ENCODE measurements around the gene MLYCD. TPM values are rescaled to one million over a fixed set of nuclear protein-coding genes. Genes with fewer than 3 reads are reported as not detected.

The MLYCD gene
- total and polyA plus RNA-seq, 2 donors (not counting 1 experiment from before 2014, with no cell fraction given), result 2.3 to 17.1 TPM

GRCh38 chr16:83961591-83961990, 62.7 kb downstream of the MLYCD start:
- intact Hi-C loops (cut with micrococcal nuclease), result no loop called here
- H3K9ac ChIP-seq (ENCODE audit: low read length), result no peak overlapping the region
- CTCF ChIA-PET, result interaction anchor here (1.4 kb wide), 1 partner anchor 102 kb away, joined by 3 read pairs; no protein-coding TSS in a partner anchor
- no peak overlapping the region for H2AFZ ChIP-seq (ENCODE audit: insufficient read depth, low read depth, low read length, poor library complexity, severe bottlenecking)
- Mint-ChIP-seq H3K4me1 (no peaks in the 10 kb centered on the region), H3K9me3 (ENCODE audit: insufficient read depth) (no peaks in the 10 kb centered on the region), H3K27me3 (no peaks in the 10 kb centered on the region), H3K4me3 (no peak overlapping the region), H3K27ac (no peak overlapping the region)
- DNase-seq, result no peak
- no peaks in the 10 kb centered on the region for H3K4me1 ChIP-seq (ENCODE audit: control insufficient read depth in 2 of 2, insufficient read depth in 2 of 2, low read length in 2 of 2)
- no peak overlapping the region for H3K27ac ChIP-seq (ENCODE audit: low read length in 2 of 2)
- TF ChIP-seq EZH2 (IDR thresholded peaks at IDR 0.05; ENCODE audit: borderline replicate concordance, insufficient read depth, low read depth, low read length, poor library complexity, severe bottlenecking), result no peak
- TF ChIP-seq, protein P1, sequence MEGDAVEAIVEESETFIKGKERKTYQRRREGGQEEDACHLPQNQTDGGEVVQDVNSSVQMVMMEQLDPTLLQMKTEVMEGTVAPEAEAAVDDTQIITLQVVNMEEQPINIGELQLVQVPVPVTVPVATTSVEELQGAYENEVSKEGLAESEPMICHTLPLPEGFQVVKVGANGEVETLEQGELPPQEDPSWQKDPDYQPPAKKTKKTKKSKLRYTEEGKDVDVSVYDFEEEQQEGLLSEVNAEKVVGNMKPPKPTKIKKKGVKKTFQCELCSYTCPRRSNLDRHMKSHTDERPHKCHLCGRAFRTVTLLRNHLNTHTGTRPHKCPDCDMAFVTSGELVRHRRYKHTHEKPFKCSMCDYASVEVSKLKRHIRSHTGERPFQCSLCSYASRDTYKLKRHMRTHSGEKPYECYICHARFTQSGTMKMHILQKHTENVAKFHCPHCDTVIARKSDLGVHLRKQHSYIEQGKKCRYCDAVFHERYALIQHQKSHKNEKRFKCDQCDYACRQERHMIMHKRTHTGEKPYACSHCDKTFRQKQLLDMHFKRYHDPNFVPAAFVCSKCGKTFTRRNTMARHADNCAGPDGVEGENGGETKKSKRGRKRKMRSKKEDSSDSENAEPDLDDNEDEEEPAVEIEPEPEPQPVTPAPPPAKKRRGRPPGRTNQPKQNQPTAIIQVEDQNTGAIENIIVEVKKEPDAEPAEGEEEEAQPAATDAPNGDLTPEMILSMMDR (IDR thresholded peaks at IDR 0.05), result no peak
- POLR2A ChIA-PET, result no interaction called here
- no peaks in the 10 kb centered on the region for H3K9me3 ChIP-seq (ENCODE audit: control extremely low read depth in 1 of 3, control insufficient read depth in 2 of 3, insufficient read depth in 1 of 3, low read length in 2 of 3)
- no peaks in the 10 kb centered on the region for H3K36me3 ChIP-seq (replicated peaks in 1 of 2; ENCODE audit: control extremely low read depth in 1 of 2, control insufficient read depth in 1 of 2, extremely low read depth in 1 of 2, insufficient read depth in 2 of 2, low read length in 1 of 2)
- 100% methylated on average over 3 of the region's 5 CpGs for WGBS (ENCODE audit: insufficient coverage)
- H3K79me2 ChIP-seq (ENCODE audit: control insufficient read depth, insufficient read depth, low read length), result no peaks in the 10 kb centered on the region
- no peak overlapping the region for H3K4me2 ChIP-seq (replicated peaks; ENCODE audit: low read depth, low read length, poor library complexity, severe bottlenecking)
- H3K27me3 ChIP-seq (replicated peaks in 1 of 4; ENCODE audit: control extremely low read depth in 1 of 4, control insufficient read depth in 3 of 4, insufficient read depth in 4 of 4, low read length in 3 of 4), result peaks cover 0 to 3% (median 0%) of the 10 kb centered on the region in 4 experiments
- ATAC-seq (ENCODE audit: low read depth), result no peak
- H4K20me1 ChIP-seq (ENCODE audit: control insufficient read depth, insufficient read depth, low read length, poor library complexity, severe bottlenecking), result no peaks in the 10 kb centered on the region
- no peak overlapping the region for H3K4me3 ChIP-seq (ENCODE audit: control extremely low read depth in 1 of 5, extremely low read depth in 1 of 5, insufficient read depth in 1 of 5, low read depth in 2 of 5, low read length in 4 of 5)

GRCh38 chr16:83963277-83964119, 64.6 kb downstream of the MLYCD start:
- Histone ChIP-seq H3K27ac (ENCODE audit: low read length in 2 of 2) (no peak overlapping the region), H3K9ac (ENCODE audit: low read length) (no peak overlapping the region), H3K79me2 (ENCODE audit: control insufficient read depth, insufficient read depth, low read length) (no peaks in the 10 kb centered on the region), H3K9me3 (ENCODE audit: control extremely low read depth in 1 of 3, control insufficient read depth in 2 of 3, insufficient read depth in 1 of 3, low read length in 2 of 3) (no peaks in the 10 kb centered on the region), H3K4me3 (ENCODE audit: control extremely low read depth in 1 of 5, extremely low read depth in 1 of 5, insufficient read depth in 1 of 5, low read depth in 2 of 5, low read length in 4 of 5) (no peak overlapping the region), H3K36me3 (replicated peaks in 1 of 2; ENCODE audit: control extremely low read depth in 1 of 2, control insufficient read depth in 1 of 2, extremely low read depth in 1 of 2, insufficient read depth in 2 of 2, low read length in 1 of 2) (no peaks in the 10 kb centered on the region), H3K4me2 (replicated peaks; ENCODE audit: low read depth, low read length, poor library complexity, severe bottlenecking) (no peak overlapping the region), H3K4me1 (ENCODE audit: control insufficient read depth in 2 of 2, insufficient read depth in 2 of 2, low read length in 2 of 2) (no peaks in the 10 kb centered on the region), H4K20me1 (ENCODE audit: control insufficient read depth, insufficient read depth, low read length, poor library complexity, severe bottlenecking) (no peaks in the 10 kb centered on the region), H3K27me3 (replicated peaks in 1 of 4; ENCODE audit: control extremely low read depth in 1 of 4, control insufficient read depth in 3 of 4, insufficient read depth in 4 of 4, low read length in 3 of 4) (peaks cover 0 to 4% (median 2%) of the 10 kb centered on the region in 4 experiments), H2AFZ (ENCODE audit: insufficient read depth, low read depth, low read length, poor library complexity, severe bottlenecking) (no peak overlapping the region)
- Mint-ChIP-seq H3K27ac (no peak overlapping the region), H3K27me3 (peaks cover 4% of the 10 kb centered on the region), H3K9me3 (ENCODE audit: insufficient read depth) (no peaks in the 10 kb centered on the region), H3K4me1 (peaks cover 2% of the 10 kb centered on the region), H3K4me3 (no peak overlapping the region)
- CTCF ChIA-PET, result interaction anchor here (1.1 kb wide), 1 partner anchor 122 kb away, joined by 3 read pairs; no protein-coding TSS in a partner anchor
- 92% methylated on average over 19 of the region's 22 CpGs for WGBS (ENCODE audit: insufficient coverage)
- POLR2A ChIA-PET, result no interaction called here
- intact Hi-C loops (cut with micrococcal nuclease), result no loop called here
- no peak for ATAC-seq (ENCODE audit: low read depth)
- DNase-seq, result no peak
- TF ChIP-seq, protein P1 (IDR thresholded peaks at IDR 0.05), result no peak
- TF ChIP-seq EZH2 (IDR thresholded peaks at IDR 0.05; ENCODE audit: borderline replicate concordance, insufficient read depth, low read depth, low read length, poor library complexity, severe bottlenecking), result no peak

Data from B cell (primary cell).